Gastroesophageal sphincter (tissue), 3 donors: Measurements from ENCODE around the gene BCKDHA.

Experiments used
- EP300 ChIP-seq: sonication (generic); formaldehyde crosslinking; IDR thresholded peaks from one replicate; pipeline ENCODE4 v1.6.1; 2017; ENCODE audit warnings: antibody characterized with exemption, mild to moderate bottlenecking
- POLR2A ChIP-seq, 2 donors: fragments of 450-650 bp; IDR thresholded peaks; one replicate each; pipeline ENCODE4 v1.6.1; 2017; ENCODE audit warnings: antibody characterized with exemption in 2 of 2, mild to moderate bottlenecking in 2 of 2, moderate library complexity in 1 of 2
- POLR2AphosphoS5 ChIP-seq: sonication (generic); formaldehyde crosslinking; IDR thresholded peaks from one replicate; pipeline ENCODE4 v1.6.1; 2017; ENCODE audit warnings: antibody characterized with exemption
- TF ChIP-seq, protein P1 (sequence below), 4 experiments: fragments of 200-600 bp in 2 of 4; fragments of 450-650 bp in 2 of 4; sonication (generic) in 1 of 4; IDR thresholded peaks; one replicate each; pipeline ENCODE4 v1.5.1; 2017 to 2019; ENCODE audit warnings: antibody characterized with exemption in 4 of 4, mild to moderate bottlenecking in 2 of 4, moderate library complexity in 2 of 4

DNA sequence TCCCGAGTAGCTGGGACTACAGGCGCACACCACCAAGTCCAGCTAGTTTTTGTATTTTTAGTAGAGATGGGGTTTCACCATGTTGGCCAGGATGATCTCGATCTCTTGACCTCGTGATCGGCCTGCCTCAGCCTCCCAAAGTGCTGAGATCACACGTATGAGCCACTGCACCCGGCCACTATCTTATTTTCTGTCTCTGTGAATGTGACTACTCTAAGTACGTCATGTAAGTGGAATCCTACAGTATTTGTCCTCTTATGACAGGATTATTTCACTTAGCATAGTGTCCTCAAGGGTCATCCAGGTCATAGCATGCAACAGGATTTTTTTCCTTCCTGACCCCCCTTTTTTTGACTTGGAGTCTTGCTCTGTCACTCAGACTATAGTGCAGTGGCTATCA, 26.1 kb upstream of the BCKDHA start:
- TF ChIP-seq POLR2AphosphoS5 (no peak), EP300 (no peak), POLR2A (IDR thresholded peaks at IDR 0.05) (no peak)
- TF ChIP-seq, protein P1, sequence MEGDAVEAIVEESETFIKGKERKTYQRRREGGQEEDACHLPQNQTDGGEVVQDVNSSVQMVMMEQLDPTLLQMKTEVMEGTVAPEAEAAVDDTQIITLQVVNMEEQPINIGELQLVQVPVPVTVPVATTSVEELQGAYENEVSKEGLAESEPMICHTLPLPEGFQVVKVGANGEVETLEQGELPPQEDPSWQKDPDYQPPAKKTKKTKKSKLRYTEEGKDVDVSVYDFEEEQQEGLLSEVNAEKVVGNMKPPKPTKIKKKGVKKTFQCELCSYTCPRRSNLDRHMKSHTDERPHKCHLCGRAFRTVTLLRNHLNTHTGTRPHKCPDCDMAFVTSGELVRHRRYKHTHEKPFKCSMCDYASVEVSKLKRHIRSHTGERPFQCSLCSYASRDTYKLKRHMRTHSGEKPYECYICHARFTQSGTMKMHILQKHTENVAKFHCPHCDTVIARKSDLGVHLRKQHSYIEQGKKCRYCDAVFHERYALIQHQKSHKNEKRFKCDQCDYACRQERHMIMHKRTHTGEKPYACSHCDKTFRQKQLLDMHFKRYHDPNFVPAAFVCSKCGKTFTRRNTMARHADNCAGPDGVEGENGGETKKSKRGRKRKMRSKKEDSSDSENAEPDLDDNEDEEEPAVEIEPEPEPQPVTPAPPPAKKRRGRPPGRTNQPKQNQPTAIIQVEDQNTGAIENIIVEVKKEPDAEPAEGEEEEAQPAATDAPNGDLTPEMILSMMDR (IDR thresholded peaks at IDR 0.05): no peak
